ENCODE data around the gene SYTL2.
A peak's percentile ranks its signal among the peaks of the same experiment; 100 is the strongest.

SYTL2 gene

GRCh38 chr11:85825616-85826015, 14.7 kb upstream of the SYTL2 start:
- DNase-seq: peak; percentile 22

DNA sequence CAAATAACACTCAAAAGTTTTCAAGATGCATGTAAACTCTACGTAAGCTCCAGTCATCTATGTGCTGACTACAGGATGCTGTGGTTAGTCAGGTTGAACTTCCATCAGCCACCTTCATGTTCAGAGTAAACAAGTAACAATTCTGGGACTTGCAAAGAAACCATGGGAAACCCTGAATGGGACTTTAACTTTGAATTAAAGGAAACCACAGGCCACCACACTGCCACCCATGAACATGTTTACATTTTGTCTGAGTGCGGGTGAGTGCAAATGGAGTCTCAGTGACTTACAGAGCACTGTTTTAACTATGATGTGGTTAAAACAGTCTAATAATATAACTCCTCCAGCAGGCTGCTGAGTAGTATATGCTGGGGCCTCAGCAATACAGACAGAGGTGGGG, 12.9 kb upstream of the SYTL2 start:
- DNase-seq: no peak

DNA sequence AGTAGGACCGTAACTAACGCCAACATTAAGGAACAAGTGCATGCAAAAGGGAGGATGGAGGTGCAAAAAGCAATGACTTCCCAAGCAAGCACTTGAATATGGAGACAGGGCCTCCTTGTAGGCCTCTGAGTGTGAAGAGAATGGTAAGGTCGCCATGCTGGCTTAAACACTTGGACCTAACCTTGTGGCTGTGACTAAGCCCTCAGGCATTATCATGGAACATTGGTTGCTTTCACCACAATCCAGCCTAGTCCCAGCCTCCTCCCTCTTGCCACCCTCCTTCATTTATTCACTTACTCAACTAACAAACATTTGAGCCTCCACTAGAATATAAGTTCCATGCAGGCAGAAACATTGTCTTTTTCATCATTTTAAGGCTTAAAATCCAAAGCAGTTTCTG, 11.9 kb upstream of the SYTL2 start:
- no peak for DNase-seq

DNA sequence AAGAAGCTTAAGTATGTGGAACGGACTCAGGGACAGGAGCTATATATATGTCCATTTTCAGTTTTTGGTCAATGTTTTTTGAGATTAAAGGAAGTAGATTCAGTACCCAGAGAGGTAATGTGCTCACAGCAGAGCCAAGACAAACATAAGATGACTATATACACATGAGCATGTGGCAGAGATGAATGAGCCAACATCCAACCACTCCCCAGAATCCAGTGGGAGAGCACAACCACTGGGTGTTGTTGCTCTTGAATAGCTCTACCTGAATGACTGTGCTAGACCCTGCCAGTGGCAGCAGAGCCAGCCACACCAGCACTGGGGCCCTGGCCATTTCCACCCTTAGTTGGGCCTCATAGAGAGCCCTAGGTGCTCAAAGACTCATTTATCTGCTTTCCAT, 10.7 kb upstream of the SYTL2 start:
- DNase-seq: no peak

DNA sequence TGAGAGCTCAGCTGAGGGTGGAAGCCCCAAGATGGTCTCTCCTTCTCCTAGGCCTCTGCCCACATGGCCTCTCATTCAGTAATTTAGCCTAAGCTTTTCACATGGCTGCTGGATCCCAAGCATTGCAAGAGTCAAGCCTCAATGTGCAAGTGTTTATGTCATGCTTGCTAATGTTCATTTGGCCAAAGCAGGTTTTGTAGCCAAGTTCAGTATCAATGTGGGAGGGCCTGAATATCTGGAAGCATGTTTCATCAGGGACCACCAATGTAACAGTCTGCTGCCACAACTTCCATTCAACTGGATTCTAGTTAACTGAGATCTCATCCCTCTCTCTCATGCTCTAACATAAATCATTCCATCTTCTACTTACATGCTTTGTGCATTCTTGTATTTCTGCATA, 8.5 kb upstream of the SYTL2 start:
- no peak for DNase-seq

DNA sequence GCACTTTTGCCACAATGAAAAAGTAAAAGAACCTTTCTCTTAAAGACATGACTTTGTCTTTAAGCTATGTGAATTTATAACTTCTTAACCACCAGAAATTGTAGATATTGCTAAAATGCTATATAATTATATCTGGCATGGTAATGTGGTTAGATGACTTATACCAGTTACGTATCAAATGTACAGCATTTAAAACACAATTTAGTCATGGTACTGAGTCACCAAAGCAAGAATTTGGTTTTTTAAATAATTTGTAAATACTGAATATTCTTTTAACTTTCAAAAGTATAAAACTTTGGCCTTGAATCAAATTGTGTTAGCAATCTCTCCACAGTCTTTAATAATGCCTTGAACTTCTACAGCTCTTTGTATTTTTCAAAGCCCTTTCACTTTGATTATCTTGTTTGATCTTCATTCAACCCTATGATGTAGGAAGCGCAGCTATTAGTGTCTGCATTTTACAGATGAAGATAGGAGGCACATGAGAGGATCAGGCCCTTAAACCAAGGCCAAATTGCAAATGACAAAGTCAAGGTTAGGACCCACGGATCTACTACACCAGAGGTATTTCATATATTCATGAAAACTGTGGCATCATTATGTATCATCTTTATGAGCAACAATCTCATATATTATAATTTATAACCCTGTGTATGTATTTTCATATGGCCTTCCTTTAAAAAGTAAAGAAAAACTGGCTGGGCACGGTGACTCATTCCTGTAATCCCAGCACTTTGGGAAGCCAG, 4.4 kb upstream of the SYTL2 start:
- no peak for DNase-seq

GRCh38 chr11:85813721-85814120, 2.8 kb upstream of the SYTL2 start:
- no peak for DNase-seq

DNA sequence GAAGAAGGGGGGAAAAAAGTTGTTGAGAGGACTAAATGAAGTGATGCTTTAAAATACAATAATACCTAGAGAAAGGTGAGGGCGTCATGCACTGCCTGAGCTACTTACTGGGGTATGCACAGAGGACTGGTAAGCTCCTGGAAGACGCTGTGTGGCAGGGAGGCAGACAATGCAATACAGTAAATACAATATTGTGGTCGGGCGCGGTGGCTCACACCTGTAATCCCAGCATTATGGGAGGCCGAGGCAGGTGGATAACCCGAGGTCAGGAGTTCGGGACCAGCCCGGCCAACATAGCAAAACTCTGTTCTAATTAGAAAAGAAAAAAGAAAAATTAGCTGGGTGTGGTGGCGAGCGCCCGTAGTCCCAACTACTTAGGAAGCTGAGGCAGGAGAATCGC, 683 bp upstream of the SYTL2 start:
- no peak for DNase-seq

- DNase-seq: no peak
These were observed 445 bp downstream of the SYTL2 start for GRCh38 chr11:85810521-85810870.

DNA sequence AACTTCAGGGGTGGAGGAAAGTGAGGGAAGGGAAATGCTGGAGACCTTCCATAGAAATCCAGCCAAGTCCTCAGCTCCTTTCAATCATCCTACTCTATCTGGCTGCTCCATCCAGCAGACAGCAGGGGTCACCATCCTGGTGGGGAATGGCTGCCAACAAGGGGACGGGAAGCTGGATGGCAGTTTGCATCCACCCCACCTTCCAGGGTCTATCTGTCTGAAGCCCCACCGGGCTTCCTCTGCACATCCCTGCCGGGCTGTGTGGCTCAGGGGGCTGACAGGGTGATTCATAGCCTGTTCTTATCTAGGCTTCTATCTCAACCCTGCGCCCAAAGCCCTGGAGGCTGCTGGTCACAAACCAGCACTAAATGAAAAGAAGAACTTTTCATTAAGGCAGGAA, 1.1 kb downstream of the SYTL2 start:
- peak; percentile 52 for DNase-seq

DNA sequence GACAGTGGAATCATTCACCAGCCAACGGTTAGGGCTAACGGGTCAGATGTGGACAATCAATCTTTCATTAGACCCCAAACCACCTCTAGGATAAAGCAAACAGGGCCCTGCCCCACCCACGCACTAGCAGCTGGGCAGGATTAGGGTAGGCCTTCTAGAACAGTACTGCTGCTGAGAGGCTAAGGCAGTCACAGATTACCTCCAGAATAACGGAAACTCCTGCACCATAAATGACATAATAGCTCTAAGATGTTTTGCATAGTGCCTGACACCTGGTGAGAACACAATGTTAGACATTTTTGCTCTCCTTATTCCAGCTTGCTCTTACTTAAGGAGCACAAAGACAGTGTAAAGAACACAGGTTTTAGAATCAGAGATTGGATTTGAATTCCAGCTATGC, 1.8 kb downstream of the SYTL2 start:
- no peak for DNase-seq

GRCh38 chr11:85806876-85807275, 4.1 kb downstream of the SYTL2 start:
- no peak for DNase-seq

- no peak for DNase-seq
These were observed 4.9 kb downstream of the SYTL2 start for GRCh38 chr11:85806016-85806415.

DNA sequence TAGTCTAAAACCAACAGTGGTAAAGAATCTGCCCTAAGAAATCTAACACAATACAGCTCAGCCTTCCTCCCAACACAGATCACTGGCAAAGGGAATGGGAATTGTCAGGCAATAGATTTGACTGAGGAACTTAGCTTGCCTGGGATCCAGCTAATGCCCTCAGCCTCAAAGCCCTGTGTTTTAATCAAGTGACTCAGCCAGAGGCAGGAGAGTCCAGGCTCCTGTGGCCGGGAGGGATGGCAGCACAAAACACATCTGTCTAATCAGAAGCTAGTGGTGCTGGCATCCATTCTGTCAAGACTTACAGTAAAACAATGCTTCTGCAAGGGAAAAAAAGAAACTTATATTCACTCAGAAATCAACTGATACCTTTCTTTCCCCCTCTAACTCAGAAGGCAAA, 5.6 kb downstream of the SYTL2 start:
- DNase-seq: no peak

DNA sequence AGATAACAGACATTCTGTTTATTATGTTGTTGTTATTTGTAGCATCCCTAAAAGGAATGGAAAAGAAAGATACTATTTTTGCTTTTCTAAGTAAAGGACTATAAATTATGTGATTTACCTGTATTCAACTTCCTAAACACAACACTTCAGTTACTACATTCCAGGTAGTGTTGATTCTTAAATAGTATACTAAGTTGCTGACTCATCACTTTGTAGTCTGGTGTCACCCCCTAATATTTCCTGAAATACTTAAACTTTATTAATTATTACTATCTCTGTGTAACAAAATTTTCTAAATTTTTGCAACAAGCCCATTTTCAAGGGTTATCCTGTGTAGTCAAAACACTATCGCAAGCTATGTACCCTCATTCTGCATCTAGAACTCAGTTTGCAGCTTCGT, 7.0 kb downstream of the SYTL2 start:
- DNase-seq: no peak

GRCh38 chr11:85803303-85803702, 7.6 kb downstream of the SYTL2 start:
- DNase-seq: no peak

GRCh38 chr11:85801527-85801926, 9.4 kb downstream of the SYTL2 start:
- DNase-seq: no peak

DNA sequence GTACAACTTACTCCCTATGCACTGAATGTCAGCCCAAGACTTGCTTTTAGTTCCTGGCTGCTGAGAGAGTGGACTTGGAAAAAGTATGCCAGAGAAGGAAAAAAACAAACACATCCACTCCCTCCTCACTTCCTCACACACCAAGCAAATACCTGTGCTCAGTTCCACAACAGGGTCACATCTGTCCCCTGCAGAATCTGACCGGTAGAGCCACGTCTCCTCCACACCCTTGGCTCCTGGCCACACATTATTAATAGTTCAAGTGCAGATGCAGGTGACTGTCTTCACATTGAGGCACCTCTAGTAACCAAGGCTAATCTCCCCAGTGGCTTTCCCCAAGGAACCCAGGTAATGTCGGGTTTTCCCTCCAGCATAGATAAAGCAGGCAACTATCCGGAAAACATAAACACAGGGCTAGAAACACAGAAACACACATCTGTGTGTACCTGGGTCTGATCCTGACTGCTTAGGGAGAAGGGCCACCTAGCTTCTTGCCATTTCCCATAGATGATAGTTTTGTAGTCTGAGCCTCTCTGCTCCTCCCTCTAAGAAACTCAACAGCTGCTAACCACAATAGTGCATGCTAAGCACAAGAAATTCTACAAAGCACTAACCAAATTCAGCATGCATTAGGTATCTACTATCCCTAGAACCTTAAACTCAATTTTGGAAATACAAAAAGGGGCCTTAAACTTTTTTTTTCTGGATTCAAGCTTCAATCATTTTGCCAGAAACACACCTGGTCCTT, 10.2 kb downstream of the SYTL2 start:
- no peak for DNase-seq

DNA sequence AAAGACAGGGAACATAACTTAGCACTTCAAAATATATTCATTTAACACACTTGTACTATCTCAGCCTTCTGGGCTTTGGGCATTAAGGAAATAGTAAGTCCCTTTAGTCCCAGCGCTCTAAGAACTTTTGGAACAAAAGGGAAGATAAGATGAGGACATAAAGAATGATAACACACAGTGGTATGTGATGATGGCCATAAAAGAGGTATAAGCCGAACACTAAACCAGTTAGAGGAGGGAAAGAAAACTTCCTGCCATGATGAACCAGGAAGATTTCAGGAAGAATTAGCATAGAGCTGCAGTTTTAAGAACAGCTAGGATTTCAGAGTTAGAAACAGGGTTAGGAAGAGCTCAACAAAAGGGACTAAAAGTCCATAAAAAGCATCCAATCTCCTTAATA, 11.8 kb downstream of the SYTL2 start:
- DNase-seq: no peak

GRCh38 chr11:85798361-85798760, 12.6 kb downstream of the SYTL2 start:
- DNase-seq: no peak

GRCh38 chr11:85795712-85796487, 15.0 kb downstream of the SYTL2 start:
- no peak for DNase-seq

GRCh38 chr11:85791409-85791990, 19.4 kb downstream of the SYTL2 start:
- no peak for DNase-seq
